Measurements from ENCODE around the gene DGAT2.
"Not testable (repeated sequence)": the region's sequence is repeated elsewhere in the genome, so short reads cannot be mapped to it uniquely, and the experiment has no call there.

Gene DGAT2

DNA sequence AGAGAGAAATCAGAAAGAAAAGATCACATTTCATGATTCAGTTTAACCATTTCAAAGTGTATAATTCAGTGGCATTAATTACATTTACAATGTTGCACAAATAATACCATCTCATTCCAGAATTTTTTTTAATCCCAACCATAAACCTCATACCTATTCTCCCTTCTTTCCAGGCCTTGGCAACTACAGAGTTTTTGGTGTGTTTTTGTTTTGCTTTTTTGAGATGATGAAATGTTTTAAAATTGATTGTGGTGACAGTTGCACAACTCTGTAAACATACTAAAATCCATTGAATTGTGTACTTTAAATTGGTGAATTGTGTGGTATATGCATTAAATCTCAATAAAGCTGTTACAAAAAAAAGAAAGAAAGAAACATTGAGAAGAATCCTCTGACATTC is 13.6 kb upstream of the DGAT2 start:
- not testable (repeated sequence) for DNase-seq (ENCODE audit: low read depth in 2 of 2)

DNA sequence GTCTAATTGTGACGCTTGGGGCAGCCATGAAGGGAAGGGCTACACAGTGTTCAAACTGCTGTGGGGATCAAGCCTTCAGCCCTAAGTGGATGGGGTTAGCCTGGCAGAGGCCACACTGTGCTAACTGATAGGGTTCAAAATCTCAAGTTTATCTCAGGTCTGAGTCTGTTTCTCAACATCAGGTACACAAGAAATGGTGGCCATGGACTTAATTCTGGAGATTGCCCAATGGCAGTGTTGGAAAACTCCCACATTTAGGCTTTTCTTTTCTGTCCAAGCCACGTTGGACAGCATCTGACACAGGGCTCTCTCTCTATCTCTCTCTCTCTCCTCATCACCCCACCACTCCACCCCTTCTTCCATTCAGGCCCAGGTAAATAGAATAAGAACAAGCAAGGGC is 10.9 kb upstream of the DGAT2 start:
- no peak for DNase-seq (ENCODE audit: low read depth in 2 of 2)

DNA sequence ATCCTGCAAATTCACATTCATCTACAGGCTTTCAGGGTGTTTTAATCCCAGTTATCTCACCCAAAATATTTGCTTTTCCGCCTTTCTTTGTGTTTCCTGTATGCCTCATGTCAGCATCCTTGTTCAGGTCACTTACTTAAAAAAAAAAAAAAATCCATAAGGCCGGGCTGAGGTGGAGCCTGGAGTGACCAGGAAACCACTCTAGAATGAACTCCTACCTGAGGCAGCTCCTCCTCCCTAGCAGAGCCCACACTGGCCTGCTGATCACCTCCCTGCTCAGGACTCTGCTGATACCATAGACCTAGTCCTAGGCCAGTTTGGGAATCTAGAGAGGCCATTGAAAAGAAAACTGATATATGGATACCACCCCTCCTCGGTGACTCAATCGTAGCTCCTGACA is 8.7 kb upstream of the DGAT2 start:
- no peak for DNase-seq (ENCODE audit: low read depth in 2 of 2)

DNA sequence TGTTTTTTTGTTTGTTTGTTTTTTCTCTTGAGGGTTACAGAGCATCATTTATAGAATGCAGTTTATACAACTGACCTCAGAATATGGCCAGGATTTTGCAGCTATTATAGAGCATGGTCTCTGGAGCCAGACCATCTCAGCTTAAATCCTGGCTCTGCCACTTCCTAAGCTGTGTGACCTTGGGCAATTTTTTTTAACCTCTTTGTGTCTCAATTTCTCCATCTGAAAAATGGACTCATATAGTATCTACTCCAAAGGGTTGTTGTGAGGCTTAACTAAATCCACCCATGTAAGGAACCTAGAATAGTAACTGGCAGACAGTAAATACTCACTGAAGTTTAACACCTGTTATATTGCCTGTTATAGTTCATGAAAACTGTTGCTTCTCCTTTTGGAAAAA is 8.3 kb upstream of the DGAT2 start:
- DNase-seq (ENCODE audit: low read depth in 2 of 2) = no peak

DNA sequence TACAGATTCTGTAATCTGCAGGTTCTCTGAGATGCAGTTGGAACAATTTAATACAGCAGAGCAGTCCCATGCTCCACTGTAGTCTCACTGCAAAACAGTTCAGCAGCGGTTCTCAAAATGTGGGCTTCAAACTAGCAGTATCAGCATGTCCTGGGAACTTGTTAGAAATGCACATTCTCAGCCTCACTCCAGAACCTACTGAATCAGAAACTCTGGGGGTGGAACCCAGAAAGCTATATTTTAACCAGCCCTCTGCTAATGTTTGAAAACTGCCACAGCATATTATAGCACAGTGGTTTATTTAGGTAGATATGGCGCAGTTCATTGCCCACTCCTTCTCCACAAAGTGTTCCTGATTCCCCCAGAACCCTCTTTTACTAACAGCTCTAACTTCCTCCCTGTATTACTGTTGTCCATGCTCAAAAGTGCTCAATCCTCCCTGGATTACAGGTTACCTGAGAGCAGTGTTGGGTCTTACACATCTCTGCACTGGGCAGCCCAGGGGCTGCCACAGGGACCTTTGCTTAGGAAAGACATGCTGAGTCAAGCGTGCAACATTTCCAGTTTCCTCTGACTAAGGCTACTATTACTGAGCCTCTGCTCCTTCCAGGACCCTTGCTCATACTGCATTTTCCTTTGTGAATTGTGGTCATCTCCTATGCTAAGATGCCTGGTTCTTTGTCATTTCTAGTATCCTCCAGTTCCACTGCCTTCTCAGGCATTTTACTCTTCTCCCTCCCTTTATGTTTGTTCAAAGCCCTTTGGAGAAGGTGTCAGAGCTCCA is 7.7 kb upstream of the DGAT2 start:
- no peak for DNase-seq (ENCODE audit: low read depth in 2 of 2)

DNA sequence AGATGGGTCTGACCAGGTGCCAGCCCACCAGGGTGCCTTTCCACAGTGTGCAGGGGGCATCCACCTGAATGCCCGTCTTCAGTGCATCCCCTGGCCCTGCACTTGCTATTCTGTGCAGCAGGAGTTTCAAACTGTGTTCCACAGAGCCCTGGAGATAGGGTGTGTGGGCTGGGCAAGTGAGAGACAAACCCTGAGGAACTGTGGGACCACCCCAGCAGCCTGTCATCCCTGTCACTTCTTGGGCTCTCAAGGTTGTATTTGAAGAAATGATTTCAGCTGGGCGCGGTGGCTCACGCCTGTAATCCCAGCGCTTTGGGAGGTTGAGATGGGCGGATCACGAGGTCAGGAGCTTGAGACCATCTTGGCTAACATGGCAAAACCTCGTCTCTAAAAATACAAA is 6.4 kb upstream of the DGAT2 start:
- no peak for DNase-seq (ENCODE audit: low read depth in 2 of 2)

DNA sequence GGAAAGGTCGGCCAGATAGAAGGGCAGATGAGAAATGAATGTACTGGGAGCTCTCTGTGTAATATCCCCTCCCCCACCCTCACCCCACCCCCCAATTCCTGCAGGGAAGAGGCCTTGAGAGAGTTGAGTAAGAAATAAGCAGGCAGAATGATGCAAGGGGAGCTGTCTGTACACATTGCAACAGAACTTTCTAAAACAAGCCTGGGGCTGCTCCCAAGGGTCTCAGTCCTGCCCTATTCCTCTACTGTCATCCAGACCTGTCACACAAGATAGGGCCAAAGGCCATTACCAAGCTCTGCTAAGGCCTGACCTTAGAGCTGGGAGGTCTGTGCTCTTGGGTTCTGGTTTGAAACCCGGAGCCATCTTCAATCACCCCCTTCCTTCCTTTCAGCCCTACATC is 5.7 kb upstream of the DGAT2 start:
- DNase-seq (ENCODE audit: low read depth in 2 of 2) = no peak

DNA sequence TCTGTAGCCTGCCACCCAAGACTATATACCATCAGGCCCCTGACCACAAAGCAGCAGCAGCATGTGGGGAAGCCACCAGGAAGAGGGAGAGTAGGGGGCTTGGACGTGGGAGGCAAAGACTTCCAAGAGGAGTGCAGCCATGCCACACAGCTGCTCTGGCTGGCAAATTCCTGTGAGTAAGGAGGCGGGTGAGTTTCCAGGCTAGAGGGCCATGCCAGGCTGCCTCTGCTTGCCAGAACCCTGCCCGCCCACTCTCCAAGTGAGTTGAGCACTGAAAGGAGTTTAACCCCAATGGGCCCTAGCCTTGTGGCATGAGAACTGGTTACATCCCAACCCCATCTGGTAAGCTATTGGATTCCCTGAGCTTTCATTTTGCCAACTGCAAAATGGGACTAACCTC is 4.7 kb upstream of the DGAT2 start:
- DNase-seq (ENCODE audit: low read depth in 2 of 2) = no peak

DNA sequence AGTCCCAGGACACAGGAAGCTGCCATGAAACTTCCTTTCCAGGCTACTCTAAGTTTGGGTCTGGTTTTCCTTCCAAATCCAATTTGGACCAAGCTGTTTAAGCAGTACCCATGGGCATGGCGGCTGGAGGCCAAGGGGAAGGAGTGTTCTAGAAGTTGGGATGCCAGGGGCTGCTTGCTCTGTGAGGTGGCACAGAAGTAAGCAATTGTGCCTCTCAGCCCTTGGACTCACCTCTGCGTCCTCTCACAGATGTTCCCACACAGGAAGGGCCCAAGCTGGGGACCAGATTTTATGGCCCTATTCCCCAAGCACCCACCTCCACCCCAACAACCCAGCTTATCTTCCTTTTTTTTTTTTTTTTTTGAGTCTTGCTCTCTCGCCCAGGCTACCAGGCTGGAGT is 3.5 kb upstream of the DGAT2 start:
- no peak for DNase-seq (ENCODE audit: low read depth in 2 of 2)

DNA sequence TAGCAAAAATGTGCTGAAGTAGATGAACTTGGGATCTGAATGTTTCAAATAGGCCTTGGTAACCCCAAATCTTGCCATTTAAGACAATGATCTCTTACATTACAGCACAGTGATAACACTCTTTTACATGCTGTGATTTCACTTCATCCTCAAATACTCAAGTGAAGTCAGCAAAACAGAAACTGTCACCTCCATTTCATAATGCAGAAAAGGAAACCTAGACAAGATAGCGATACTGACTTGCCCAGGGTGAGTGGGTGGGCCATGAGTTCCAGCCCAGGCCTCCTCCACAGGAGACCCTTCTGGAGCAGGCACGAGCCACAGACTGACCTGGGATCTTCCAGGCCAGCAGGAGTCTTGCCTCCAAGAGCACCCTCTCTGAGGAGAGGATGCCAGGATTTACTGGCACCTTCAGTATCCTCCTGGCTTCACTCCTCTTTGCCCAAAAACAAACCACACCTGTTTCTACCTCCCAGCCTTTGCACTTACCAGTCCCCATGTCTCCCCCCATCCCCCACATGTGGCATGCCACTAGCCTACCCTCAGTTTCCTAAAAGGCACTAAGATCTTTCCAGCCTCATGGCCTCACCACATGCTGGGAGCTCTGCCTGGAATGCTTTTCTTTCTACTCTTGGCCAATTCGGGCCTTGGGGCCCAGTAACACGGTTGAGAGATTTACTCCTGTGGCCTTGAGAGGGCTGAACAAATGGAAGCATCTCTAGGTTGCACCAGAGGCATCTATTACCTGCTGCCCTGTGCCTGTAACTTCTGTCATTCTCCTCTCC is 1.9 kb upstream of the DGAT2 start:
- DNase-seq (ENCODE audit: low read depth in 2 of 2) = no peak

DNA sequence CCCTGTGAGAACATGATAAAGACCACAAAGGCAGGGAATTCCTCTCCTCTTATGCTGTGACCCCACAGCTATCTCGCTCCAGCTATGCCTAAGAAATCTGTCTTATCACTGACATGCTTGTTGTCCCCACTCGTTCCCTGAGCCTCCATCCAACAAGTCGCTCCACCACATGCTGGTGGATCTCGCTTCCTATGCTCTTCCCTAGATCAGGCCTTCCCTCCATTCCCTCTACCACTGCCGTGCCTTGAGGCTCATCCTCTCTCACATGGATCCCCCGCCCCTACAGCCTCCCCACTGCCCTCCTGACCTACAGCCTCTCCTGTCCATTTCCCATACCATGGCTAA is 1.4 kb upstream of the DGAT2 start:
- no peak for DNase-seq (ENCODE audit: low read depth in 2 of 2)

DNA sequence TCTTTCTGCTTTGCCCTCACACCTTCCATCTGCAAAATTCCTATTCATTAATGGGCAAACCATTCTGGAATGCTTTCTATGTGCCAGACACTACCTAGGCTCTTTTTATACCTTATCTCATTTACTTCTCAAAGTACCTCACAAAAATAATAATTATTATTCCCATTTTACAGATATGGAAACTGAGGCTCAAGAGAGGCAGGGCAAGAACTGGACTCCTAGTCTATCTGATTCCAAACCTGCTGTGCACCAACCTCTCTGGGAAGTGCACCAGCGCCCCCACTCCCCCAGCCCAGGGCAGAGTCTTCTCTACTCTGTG is 826 bp upstream of the DGAT2 start:
- DNase-seq (ENCODE audit: low read depth in 2 of 2) = no peak

DNA sequence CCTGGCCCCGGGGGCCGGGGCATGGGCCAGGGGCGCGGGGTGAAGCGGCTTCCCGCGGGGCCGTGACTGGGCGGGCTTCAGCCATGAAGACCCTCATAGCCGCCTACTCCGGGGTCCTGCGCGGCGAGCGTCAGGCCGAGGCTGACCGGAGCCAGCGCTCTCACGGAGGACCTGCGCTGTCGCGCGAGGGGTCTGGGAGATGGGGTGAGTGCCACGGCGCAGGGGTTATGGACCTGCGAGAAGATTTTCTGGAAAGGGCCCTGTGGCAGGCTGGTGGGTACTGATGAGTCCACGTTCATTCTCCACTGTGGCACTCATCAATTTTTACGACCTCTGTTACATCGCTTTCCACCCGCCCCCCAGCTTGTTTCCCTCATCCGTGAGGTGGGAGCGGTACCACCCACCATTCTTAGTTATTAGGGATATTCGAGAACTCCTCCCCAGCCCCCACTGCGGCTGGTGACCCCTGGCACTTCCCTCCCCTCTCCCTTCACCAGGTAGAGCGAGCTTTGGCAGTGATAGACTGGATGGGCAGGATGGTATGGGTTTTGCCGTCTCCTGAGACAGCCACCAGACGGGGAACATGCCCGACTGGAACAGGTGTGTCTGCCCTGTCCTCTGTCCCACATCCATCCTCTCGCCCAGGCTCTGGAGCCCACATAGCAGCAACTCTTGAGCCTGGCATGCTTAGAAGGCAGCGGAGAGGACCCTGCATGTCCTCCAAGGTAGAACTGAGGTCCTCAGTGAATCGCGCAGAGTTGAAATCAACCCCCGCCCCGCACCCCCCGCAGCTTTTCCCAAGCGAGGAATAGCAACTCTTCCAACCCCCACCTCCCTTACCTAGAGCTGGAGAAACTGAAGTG is 562 bp downstream of the DGAT2 start:
- DNase-seq (ENCODE audit: low read depth in 2 of 2) = peak in 1 of 2 donors; percentile 9

DNA sequence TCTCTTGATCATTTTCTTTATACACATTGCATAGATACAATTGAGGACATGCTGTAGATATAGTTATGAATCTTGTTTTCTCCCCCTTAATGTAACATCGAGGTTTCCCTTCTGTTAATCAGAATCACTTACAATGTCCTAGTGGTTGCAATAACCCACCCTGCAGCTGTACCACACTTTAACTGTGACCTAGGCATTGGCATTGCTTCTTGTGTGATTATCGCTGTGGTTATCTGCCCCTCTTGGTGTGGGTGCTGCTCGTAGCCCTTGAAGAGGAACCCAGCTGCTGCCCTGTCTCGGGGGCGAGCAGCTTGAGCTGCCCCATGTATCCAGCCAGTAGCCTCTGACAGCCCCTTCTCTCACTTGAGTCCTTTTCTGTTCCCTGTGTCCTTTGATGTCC is 1.5 kb downstream of the DGAT2 start:
- DNase-seq (ENCODE audit: low read depth in 2 of 2) = no peak

DNA sequence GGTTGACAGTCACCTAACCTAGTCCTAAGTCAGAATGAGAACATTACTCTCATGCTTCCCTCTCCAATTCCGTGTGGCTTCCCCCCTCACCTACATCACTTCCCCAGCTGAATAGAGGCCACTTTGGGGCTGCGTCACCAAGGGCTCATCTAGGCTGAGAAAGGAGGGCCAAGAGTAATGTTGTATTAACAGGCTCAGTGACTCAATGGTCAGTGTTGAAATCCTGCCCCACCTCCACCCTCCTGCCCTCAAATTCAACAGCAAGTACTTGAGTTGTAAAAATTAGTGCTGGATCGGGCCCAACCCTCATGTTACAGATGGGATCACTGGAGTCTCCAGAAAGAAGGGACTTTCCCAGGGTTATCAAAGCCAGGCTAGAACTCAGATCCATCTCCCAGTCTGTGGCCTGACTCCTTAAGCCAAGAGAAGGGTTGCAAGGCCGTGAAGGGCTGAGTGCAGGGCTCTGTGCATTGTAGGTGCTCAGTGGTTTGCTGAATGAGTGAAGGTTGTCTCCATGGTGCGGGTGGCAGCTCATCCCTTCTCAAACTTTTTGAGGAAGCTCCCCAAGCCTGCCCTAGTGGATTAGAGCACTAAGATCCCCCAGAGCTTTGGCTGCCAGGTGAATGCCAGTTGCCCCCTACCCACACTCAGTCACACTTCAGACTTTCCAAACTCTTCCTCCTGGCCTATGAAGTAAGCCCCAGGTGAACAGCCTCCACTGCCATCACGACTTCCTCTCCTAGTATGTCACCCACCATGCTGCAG is 3.2 kb downstream of the DGAT2 start:
- DNase-seq (ENCODE audit: low read depth in 2 of 2) = no peak

DNA sequence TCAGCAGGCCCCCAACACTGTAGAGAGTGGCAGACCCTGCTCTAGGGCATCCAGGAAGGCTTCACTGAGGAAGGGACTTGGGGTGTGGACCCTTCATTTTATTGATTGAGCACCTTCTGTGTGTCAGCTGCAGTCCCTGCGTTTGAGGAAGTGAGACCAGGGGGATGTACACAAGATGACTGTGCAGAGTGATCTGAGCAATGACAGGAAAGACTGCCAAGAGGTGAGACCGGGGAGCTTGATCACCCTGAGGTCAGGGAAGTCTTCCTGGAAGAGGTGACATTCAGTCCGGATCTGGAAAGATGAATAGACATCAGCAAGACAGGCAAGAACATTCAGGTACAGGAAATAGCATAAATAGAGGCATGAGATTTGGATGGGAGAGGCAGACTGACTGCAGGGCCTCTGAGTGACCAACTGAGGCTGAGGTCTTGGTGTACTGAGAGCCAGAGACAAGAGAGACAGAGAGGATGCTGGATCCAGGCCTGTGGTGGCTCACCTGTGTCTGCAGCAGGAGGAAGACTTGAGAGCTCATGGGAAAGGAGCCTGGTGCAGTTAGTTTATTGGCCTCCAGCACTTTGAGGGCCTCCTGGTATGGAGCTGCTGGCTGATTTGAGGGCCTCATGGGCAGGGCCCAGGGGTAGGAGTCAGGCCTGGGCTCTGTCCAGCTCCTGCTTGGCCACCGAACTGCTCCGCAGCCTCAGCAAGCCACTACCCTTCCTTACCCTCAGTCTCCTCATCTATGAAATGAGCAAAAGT is 5.2 kb downstream of the DGAT2 start:
- DNase-seq (ENCODE audit: low read depth in 2 of 2) = no peak

DNA sequence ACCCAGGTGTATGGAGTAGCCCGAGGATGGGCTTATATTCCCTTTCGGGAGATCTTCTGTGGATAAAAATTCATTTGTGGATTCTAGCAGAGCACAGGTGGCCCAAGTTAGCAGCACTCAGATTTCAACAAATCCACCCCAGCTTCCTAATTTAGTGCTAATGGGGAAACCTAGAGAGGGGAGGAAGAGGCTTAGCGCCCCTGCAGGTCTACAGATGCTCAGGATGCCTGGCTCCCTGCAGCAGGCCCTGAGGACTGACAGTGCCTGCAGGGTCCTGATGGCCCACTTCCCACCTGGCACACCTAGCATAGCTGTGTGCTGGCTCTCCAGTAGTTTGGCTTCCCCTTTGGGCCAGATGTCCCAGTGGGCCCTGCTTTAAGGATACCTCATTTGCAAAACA is 6.5 kb downstream of the DGAT2 start:
- no peak for DNase-seq (ENCODE audit: low read depth in 2 of 2)

DNA sequence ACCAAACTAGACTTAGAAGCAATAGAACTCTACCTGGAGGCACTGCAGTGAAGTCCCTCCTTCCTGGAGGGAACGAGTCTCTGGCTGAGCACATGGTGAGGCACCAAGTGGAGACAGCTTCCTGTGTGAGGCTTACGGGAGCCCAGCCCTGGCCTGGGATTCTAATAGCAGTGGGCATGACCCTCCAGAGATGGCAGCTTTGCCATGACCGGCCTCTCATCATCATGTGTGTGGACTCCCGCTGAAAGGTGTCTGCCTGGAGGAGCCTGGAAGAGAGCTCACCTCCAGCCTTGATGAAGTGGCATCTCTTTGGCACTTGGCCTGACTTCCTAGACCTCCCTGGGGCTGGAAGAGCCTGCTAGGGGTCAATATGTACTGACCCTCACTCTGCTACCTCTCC is 8.0 kb downstream of the DGAT2 start:
- no peak for DNase-seq (ENCODE audit: low read depth in 2 of 2)

DNA sequence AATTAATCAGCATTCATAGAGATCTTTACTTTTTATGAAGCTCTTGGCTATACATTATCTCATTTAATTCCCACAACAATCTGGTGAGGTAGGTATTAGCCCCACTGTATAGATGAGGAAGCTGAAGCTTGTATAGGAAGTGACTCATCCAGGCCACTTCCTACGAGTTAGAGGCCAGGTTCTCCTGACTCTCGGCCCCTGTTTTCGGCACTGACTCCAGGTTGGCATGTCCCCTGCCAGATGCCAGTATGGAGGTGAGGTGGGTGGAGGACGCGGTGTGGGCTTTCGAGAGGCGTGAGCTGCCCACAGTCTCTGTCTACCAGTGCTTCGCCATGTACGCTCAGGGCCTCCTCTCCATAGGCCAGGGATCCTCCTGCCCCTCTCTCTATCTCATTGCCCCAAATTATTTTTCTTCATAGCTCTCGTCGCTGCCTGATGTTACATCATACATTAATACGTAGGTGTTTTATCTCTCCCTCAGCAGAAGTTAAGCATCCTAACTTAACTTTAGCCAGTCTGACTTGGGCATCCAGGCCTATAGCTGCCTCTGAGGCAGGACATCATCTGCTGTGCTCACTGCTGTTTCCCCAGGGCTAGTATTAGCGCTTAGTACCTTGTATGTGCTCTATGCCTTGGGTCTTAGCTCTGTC is 9.0 kb downstream of the DGAT2 start:
- no peak for DNase-seq (ENCODE audit: low read depth in 2 of 2)

DNA sequence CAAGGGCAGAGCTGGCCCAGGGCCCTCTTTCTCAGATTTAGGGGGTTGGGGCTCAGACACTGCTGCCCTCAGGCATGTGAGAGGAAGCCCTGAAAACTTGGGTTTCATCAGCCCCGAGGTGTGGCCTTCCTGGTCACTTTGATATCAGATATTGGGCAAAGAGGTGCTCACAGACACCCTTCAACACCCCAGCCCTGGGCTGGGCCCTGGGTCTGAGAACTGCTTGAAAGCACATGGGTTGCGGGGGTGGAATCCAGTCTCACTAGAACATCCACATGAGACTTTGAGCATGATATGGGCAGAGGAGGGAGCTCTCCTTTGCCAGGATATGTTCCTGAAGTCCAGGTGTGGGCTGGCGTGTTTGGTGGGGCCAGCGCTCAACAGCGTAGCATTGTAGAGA is 10.4 kb downstream of the DGAT2 start:
- DNase-seq (ENCODE audit: low read depth in 2 of 2) = no peak

DNA sequence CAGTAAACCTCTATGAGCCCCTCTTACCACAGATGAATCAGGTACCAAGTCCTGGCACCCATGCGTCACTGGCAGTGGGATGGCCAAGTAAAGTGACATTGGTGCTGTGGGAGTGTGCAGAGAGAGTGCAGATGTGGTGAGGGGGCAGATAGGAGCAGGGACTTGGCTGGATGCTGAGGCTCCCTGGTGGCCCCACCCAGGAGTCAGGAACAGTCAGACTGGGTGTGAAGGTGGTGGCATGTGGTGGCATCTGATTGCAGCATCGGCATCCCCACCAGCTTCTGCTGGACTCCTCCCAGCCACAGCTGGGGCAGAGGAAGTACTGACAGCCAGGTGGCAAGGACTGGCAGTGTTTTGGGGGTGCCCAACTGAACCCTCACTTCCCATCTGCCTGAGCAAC is 11.4 kb downstream of the DGAT2 start:
- DNase-seq (ENCODE audit: low read depth in 2 of 2) = no peak

All from stimulated activated CD4-positive, alpha-beta T cell treated with anti-CD3 and anti-CD28 coated beads, Interleukin-1b, Interleukin-23, amount 100 ng/mL, for 4 hours (primary cell).